SW 1271 (cell line): ENCODE data around the gene SYTL1.

Experiments
- DNase-seq, 2 experiments: peaks; one replicate each; lab custom pipeline; 2025; lab: John Stamatoyannopoulos, UW

SYTL1 gene

GRCh38 chr1:27341525-27342252 lies at the start of gene SYTL1:
SYTL1 (plus strand) TSS chr1:27342022; CDS start chr1:27345335, 3,313 bp downstream.
- DNase-seq = no peak

GRCh38 chr1:27292106-27292505 lies 49.7 kb upstream of the SYTL1 start:
- no peak for DNase-seq

DNA sequence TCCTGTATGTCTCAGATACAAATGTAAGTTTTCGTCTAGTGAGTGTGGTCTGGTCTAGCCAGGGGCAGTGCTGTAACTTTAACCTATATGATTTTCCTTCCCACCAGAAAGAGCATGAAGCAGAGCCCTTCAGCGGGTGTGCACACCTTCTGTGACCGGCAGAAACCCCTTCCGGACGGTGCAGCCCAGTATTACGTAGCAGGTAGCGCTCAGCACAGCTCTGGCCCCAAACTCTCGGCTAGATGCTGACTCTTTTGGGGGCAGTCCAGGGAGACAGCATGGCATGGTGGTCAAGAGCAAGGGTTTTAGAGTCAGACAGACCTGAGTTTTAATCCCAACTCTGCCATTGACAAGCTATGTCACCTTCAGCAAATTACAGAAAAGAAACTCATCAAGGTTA lies 47.9 kb upstream of the SYTL1 start:
- DNase-seq = no peak

DNA sequence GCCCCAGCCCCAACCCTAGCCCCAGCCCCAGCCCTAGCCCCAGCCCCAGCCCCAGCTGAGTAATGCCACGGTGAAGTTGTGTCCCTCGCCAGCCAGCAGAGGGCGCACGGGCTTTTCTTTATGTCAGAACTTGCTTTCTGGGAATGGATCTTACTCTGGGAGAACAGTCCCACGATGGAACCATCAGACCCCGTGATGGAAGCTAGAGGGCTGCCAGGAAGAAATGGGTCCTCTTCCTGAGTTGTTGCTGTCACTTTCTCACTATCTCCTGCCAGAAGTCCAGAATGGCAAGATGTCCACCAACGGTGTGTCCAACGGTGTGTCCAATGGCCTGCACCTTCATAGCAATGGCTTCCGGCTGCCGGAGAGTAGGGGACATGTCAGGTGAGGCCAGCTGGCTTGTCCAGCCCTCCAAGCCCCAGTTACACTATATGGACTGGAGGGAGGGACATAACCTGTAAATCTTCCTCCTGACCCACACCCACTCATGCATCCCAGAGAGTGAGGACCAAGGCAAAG lies 45.0 kb upstream of the SYTL1 start:
- peak in 1 of 2 experiments; percentile 26 for DNase-seq

GRCh38 chr1:27297903-27298302 lies 43.9 kb upstream of the SYTL1 start:
- DNase-seq = no peak

DNA sequence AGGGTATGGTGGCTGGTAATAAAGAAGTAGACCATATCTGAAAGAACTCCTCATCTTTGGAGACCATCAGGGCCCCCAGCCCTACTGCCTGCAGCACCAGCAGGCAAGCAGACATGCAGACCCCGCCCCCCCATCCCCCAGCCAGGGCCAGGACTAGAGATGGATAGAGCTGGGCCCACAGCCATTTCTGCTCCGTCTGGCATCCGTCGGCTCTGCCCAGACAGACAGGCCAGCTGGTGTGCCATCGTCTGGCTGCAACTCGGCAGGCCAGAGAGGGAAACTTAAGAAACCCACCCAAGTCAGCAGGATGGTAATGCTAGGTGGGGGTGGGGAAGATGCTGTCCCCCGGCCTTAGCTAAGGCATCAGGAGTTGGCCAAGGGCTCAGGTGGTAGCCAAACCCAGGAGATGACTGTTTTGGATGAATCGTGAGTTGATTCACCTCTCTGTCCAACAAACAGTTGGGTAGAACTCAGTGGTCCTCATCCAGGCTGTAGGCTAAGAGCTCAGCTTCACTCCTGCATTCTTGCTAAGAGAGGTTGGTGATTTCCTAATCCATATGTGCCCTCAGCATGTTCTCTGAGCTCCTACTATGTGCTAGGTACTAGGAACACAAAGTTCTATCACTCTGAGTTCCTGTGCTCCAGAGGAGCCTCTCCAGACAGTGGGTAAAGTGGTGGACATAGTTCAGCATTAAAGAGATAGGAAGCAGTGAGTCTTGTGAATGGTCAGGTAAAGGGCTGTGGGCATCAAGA lies 43.0 kb upstream of the SYTL1 start:
- no peak for DNase-seq

DNA sequence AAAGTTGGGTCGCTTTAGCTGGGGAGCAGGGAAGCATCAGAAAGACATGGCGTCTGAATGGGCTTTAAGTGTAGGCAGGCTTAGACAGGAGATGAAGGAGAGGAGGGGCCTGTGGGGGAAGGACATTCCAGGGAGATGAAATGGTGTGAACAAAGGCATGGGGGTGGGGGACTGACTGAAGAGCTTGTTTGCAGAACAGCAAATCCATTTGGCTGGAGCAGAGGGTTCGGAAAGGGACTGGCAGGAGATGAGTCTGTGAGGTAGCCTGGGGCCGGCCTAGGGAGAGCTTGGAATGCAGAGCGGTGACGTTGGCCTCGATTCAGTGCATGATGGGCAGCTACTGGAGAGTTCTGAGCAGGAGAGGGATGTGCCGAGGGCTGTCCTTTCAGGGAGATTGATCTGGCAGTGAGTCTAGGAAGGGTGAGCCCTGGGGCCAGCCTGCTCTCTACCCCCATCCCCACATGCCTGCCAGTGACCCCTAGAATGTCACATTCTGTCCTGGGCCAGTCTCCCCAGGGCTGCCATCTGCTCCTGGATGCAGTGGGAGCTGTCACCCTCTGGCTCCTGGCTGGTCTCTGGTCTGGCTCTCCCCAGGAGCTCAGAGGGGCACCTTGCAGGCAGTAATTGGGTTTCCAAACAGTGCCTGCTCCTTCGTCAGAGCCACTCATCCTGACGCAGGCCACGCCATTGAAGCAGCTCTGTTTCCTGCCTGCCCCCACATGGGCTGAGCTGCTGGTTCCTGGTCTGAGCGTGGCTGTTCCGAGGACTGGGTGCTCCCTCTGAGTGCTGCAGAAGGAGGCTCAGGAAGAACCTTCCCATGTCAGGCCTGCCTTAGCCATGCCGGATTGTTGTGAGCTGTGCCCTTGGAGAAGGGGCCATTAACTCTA lies 42.2 kb upstream of the SYTL1 start:
- no peak for DNase-seq

- DNase-seq = peak in 1 of 2 experiments; percentile 48
These were observed 41.3 kb upstream of the SYTL1 start for GRCh38 chr1:27300341-27301051.

DNA sequence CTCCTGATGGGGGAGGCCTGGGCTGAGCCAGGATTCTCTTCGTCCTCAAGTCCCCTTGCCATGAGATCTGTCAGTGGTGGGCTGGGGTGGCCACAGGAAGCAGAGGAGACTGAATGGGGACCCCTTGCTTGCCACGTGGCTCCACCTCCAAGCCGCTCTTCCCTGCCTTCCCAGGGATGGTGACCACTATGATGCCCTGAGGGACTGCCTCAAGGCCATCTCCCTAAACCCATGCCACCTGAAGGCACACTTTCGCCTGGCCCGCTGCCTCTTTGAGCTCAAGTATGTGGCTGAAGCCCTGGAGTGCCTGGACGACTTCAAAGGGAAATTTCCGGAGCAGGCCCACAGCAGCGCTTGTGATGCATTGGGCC lies 40.8 kb upstream of the SYTL1 start:
- DNase-seq = no peak

- no peak for DNase-seq
These were observed 40.1 kb upstream of the SYTL1 start for GRCh38 chr1:27301582-27302199.

- DNase-seq = no peak
These were observed 39.2 kb upstream of the SYTL1 start for GRCh38 chr1:27302612-27303011.

- DNase-seq = no peak
These were observed 38.3 kb upstream of the SYTL1 start for GRCh38 chr1:27303509-27303908.

GRCh38 chr1:27306071-27306470 lies 35.8 kb upstream of the SYTL1 start:
- DNase-seq = no peak

DNA sequence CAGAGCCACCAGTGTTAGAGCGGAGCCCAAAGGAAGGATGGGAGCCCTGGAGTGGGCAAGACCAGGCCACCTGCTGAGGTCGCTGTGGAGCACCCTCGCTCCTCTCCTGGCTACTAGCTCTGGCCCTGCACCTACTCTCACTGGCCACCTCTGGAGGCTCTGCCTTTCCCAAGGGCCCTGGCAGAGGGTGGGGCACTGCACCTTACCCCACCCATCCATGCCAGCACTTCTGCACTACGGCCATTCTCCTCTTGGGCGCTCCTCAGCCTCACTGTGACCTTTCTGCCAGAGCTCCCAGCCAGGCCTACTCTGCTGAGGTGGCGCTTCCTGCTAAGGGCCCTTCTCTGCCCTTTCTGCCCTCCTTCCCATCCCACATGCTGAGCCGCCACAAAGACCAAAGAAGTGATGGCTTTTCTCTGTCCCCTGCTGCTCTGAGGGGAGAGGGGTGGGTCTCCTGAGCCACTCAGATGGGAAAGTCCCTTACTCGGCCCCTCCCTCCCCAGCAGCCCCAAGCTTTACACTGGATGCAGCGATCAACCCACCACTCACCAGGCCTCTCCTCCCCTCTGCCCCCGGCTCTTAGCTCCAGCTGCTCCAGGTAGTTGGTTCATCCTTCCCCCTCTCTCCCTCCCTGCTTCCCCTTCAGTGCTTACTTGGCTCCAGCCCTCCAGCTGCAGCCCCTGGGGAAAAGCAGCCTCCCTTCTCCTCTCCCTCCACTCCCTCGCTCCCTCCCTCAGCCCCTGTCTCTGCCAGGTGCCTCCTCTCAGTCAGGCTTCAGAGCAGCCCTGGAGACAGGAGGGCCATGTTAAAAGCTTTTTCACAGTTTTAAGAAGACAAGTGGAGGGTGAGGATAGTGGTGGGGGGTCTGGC lies 34.7 kb upstream of the SYTL1 start:
- no peak for DNase-seq

DNA sequence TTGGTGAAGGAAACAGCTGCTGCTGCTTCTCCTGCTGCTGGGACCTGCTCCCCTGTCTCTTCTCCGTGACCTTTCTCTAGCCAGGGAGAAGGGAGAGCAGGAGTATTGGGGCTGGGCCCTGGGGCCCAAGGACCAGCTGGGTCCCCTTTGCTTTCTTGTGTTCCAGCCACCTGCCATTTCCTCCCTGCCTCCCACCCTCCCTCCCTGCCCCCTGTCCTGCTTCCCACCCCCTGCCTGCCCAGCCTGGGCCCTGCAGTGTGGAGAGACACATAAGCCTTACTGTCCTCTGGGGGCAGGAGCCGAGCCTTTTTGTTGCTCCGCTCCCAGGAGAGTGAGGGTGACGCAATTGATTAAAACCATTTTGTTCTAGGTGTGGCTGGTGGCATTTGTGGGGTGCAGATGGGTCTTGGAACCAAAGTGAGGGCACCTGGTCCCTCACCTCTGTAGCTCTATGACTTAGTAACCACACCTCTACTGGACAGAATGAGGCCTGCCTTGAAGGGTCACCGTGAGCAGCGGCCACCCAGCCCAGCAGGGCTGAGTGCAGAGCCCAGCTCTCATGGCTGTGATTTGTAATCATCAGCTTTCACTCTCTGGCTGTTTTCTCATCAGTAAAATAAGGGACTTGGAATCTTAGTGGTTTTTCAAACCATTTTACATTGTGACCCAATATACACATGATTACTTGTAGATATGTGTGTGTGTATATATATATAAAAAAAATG lies 33.8 kb upstream of the SYTL1 start:
- no peak for DNase-seq

DNA sequence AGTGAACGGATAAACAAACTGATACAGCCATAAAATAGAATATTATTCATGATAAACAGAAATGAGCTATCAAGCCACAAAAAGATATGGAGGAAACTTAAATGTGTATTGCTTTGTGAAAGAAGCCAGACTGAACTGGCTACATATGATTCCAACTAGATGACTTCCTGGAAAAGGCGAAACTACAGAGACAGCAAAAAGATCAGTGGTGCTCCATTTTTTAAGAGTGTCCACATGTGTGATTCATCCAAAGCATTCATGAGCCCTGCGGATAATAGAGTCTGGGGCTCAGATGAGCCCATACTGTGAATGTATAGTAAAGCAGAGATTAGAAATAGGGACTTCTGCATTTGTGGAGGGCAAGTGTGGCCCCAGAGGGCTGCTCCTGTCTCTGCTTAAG lies 27.7 kb upstream of the SYTL1 start:
- no peak for DNase-seq

DNA sequence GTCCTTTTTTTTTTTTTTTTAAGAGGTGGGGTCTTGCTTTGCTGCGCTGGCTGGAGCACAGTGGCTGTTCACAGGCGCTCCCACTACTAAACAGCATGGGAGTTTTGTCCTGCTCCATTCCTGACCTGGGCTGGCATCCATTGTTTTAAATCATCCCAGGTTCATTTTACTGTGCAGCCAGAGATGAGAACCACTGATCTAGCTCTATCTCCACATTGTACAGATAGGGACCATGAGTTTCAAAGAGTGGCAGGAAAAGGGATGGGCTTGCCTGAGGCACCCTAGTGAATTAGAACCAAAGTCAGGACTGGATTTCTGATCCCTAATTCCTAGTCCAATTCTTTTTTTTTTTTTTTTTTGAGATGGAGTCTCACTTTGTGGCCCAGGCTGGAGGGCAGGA lies 27.1 kb upstream of the SYTL1 start:
- DNase-seq = no peak

GRCh38 chr1:27316860-27317259 lies 25.0 kb upstream of the SYTL1 start:
- no peak for DNase-seq

DNA sequence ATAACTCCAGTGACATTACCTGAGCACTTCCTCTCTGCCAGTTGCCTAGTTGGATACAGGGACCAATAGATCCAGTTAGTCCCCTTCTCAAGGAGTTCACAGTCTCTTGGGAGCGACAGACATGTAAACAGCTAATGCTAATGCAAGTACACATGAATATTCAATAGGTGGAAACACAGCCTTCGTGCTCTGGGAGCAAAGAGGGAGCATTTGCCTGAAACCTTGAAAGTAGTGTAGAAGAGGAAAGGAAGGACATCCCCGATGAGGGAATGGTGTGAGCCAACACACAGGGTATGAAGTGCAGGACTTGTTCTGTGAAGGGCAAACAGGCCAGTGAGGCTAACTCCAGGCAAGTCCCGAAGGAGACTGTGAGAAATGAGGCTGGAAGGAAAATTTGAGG lies 23.7 kb upstream of the SYTL1 start:
- DNase-seq = no peak

- no peak for DNase-seq
These were observed 23.2 kb upstream of the SYTL1 start for GRCh38 chr1:27318596-27318995.
